ENCODE results near the gene AKAP8.

DNA sequence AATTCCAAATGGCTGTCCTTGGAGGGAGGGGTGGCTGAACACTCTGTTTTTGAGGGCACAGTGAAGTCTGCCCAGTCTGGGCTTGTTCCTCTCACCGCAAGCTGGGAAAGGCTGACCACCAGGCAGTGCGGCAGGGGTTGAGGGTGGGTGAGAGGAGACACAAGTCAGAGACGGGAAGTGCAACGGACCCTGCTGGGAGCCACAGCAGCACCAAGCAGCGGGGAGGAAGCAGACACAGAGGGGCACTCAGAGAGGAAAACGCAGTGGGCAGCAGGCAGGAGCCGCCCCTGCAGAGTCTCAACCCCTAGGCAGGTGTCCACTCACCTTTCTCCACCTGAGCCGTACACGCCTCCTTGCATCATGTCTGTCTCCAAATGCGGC, 23.6 kb upstream of the AKAP8 start:
- no peak for TF ChIP-seq EZH2 (IDR thresholded peaks at IDR 0.05; ENCODE audit: insufficient read depth, poor library complexity, severe bottlenecking)
- TF ChIP-seq EZH2phosphoT487 (IDR thresholded peaks at IDR 0.05; ENCODE audit: insufficient read depth, low read depth) = no peak
